ENCODE results near the gene FGD4. TPM values are rescaled to one million over a fixed set of nuclear protein-coding genes. Genes with fewer than 3 reads are reported as not detected.

Gene FGD4
- total RNA-seq, 1 experiment from 2014 or later = 54.3 TPM

DNA sequence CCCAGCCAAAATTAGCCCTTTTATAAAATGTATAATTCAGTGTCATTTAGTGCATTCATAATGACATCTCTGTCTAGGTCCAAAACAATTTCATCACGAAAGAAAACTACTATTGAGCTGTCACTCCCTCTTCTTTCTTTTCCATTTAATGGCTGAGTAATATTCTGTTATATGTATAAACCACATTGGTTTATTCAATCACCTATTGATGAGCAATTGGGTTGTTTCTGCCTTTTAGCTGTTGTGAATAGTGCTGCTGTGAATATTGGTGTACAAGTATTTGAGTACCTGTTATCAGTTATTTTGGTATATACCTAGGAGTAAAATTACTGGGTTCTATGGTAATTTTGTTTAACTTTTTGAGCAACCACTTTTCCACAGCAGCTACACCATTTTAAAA is 287.0 kb downstream of the FGD4 start:
- Histone ChIP-seq H2BK5ac (ENCODE audit: insufficient read length, low read length) (no peak overlapping the region), H2BK20ac (ENCODE audit: low read depth, low read length, poor library complexity, severe bottlenecking) (no peak overlapping the region), H3K14ac (ENCODE audit: insufficient read depth, low read length) (no peak overlapping the region), H3T11ph (ENCODE audit: low read length) (no peak overlapping the region), H2BK120ac (ENCODE audit: low read depth, low read length, poor library complexity, severe bottlenecking) (no peak overlapping the region), H3K4me1 (ENCODE audit: insufficient read depth, low read length) (no peaks in the 10 kb centered on the region; the same call in 1 of the 2 replicates), H2AFZ (ENCODE audit: low read length) (no peak overlapping the region), H2AK5ac (ENCODE audit: insufficient read length, low read length) (no peak overlapping the region), H3K79me2 (ENCODE audit: insufficient read depth, low read length) (peaks cover 25% of the 10 kb centered on the region; the same call in 1 of the 2 replicates), H4K5ac (ENCODE audit: insufficient read length, low read depth, low read length) (no peak overlapping the region), H4K8ac (replicated peaks; ENCODE audit: insufficient read length, low read depth, low read length) (no peak overlapping the region), H3K27me3 (ENCODE audit: insufficient read depth, low read length) (no peaks in the 10 kb centered on the region), H3K56ac (ENCODE audit: insufficient read length, low read depth, low read length) (no peak overlapping the region), H2BK12ac (ENCODE audit: insufficient read length, low read depth, low read length) (no peak overlapping the region), H3K9me3 (ENCODE audit: control insufficient read depth, low read depth, low read length) (no peaks in the 10 kb centered on the region), H3K18ac (ENCODE audit: insufficient read length, low read depth, low read length) (no peak overlapping the region), H3K4ac (ENCODE audit: low read depth, low read length) (no peak overlapping the region), H3K23ac (ENCODE audit: insufficient read length, low read depth, low read length) (no peak overlapping the region), H3K27ac (ENCODE audit: insufficient read length, low read depth, low read length) (no peak overlapping the region), H4K91ac (ENCODE audit: insufficient read length, low read depth, low read length) (no peak overlapping the region), H2BK15ac (ENCODE audit: low read depth, low read length) (no peak overlapping the region), H3K9ac (ENCODE audit: extremely low read depth, insufficient read length, low read length) (no peak overlapping the region), H3K23me2 (ENCODE audit: insufficient read length, low read depth, low read length, poor library complexity, severe bottlenecking) (no peaks in the 10 kb centered on the region), H3K79me1 (ENCODE audit: insufficient read depth, low read depth, low read length, poor library complexity, severe bottlenecking) (peaks cover 7% of the 10 kb centered on the region), H4K20me1 (ENCODE audit: control insufficient read depth, insufficient read depth, insufficient read length) (no peaks in the 10 kb centered on the region), H3K4me2 (ENCODE audit: insufficient read depth, insufficient read length, low read length) (no peak overlapping the region)
- no CpG with 5 or more reads among the region's 1 CpG for WGBS (ENCODE audit: extremely low coverage, insufficient read length, low lambda C conversion rate)
- H3K4me3 Mint-ChIP-seq = no peak overlapping the region
- H3K9me3 Mint-ChIP-seq = no peaks in the 10 kb centered on the region
- no peak for DNase-seq
- H3K27ac Mint-ChIP-seq = no peak overlapping the region
- peaks cover 13 to 17% of the 10 kb centered on the region in 2 experiments for H3K4me1 Mint-ChIP-seq
- TF ChIP-seq, protein P1, sequence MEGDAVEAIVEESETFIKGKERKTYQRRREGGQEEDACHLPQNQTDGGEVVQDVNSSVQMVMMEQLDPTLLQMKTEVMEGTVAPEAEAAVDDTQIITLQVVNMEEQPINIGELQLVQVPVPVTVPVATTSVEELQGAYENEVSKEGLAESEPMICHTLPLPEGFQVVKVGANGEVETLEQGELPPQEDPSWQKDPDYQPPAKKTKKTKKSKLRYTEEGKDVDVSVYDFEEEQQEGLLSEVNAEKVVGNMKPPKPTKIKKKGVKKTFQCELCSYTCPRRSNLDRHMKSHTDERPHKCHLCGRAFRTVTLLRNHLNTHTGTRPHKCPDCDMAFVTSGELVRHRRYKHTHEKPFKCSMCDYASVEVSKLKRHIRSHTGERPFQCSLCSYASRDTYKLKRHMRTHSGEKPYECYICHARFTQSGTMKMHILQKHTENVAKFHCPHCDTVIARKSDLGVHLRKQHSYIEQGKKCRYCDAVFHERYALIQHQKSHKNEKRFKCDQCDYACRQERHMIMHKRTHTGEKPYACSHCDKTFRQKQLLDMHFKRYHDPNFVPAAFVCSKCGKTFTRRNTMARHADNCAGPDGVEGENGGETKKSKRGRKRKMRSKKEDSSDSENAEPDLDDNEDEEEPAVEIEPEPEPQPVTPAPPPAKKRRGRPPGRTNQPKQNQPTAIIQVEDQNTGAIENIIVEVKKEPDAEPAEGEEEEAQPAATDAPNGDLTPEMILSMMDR (conservative IDR thresholded peaks at IDR 0.05) = no peak
- peaks cover 20 to 33% (median 23%) of the 10 kb centered on the region in 3 experiments for H3K36me3 Mint-ChIP-seq (ENCODE audit: insufficient read depth in 1 of 3, low read depth in 3 of 3)
- H3K27me3 Mint-ChIP-seq (ENCODE audit: low read depth) = no peaks in the 10 kb centered on the region
